A673 (cell line): ENCODE results near the gene HIGD1B.

ENCODE experiments used
- EZH2 ChIP-seq: fragments of 200-600 bp; sonication (generic); IDR thresholded peaks from 2 replicates; pipeline ENCODE4 v1.6.1; 2017; ENCODE audit warnings: borderline replicate concordance, low read depth, mild to moderate bottlenecking, mixed read lengths, antibody characterized with exemption, low read length; ENCODE audit not compliant: poor library complexity, severe bottlenecking
- TF ChIP-seq, protein P1 (sequence below): fragments of 300-800, 200-600 bp; sonication (generic); conservative IDR thresholded peaks from 2 replicates; pipeline ENCODE4 v1.5.1; 2017; ENCODE audit warnings: low read depth, mild to moderate bottlenecking, antibody characterized with exemption, low read length, moderate library complexity, mixed read lengths

DNA sequence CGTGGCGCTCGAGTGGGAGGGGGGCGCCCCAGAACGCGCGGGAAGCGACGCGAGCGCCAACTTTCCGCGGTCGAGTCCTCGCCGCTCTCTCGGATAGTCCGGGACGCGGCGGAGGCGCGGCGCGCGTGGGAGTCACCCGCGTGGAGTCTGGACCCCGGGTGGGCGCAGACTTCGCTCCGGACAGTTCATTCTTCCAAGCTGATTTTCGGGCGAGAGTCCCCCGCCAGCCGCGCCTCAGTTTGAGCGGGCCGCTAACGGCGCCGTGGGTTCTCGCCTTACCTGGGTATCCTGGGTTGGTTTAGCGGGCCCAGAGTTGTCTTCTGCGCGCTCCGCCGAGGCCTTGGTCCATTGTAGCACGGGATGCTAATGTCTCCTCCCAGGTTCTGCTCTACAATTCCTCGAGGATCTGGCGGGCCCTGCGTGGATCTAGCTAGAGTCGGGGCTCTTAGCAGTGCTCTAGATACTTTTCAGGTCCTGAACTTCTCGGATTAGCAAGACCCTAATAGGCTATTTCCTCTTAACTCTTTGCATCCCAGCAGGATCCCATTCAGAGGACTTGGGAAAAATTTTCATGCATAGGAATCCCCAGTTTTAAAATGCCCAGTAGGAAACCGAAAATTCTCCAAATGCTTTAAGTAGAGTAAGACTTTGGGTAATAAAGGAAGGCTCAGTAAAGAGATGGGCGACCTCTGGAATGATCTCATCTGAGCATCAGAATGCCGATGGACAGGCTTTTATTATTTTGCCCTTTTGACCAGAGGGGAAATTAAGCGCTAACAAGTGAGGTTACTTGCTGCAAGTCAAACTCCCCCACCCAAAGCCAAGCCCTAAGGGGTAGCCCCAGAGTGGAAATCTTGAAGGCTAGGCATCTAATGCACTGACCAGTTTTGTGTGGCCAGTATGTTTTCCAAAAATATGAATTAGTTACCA is 17.1 kb upstream of the HIGD1B start:
- TF ChIP-seq, protein P1, sequence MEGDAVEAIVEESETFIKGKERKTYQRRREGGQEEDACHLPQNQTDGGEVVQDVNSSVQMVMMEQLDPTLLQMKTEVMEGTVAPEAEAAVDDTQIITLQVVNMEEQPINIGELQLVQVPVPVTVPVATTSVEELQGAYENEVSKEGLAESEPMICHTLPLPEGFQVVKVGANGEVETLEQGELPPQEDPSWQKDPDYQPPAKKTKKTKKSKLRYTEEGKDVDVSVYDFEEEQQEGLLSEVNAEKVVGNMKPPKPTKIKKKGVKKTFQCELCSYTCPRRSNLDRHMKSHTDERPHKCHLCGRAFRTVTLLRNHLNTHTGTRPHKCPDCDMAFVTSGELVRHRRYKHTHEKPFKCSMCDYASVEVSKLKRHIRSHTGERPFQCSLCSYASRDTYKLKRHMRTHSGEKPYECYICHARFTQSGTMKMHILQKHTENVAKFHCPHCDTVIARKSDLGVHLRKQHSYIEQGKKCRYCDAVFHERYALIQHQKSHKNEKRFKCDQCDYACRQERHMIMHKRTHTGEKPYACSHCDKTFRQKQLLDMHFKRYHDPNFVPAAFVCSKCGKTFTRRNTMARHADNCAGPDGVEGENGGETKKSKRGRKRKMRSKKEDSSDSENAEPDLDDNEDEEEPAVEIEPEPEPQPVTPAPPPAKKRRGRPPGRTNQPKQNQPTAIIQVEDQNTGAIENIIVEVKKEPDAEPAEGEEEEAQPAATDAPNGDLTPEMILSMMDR = no peak
- TF ChIP-seq EZH2 = no peak
